Measurements from ENCODE around the gene ZFYVE27. TPM values are rescaled to one million over a fixed set of nuclear protein-coding genes. Genes with fewer than 3 reads are reported as not detected.

ZFYVE27 gene
- total and polyA plus RNA-seq, 8 donors: 20.6 to 35.5 (median 27.5) TPM

GRCh38 chr10:97762056-97762455, 25.1 kb downstream of the ZFYVE27 start:
- Histone ChIP-seq H3K9me3 (no peaks in the 10 kb centered on the region), H3K27me3 (no peaks in the 10 kb centered on the region), H3K27ac (no peak overlapping the region), H3K36me3 (peaks cover 0 to 57% of the 10 kb centered on the region in 2 donors), H3K4me3 (no peak overlapping the region), H3K4me1 (no peaks in the 10 kb centered on the region)
- TF ChIP-seq CTCF (IDR thresholded peaks at IDR 0.05): no peak
- ATAC-seq (no peak), DNase-seq (peak in 1 of 4 donors; percentile 55)
- intact Hi-C loops (cut with DNase I): no loop called here

- no peaks in the 10 kb centered on the region for H3K9me3 ChIP-seq
- peaks cover 0 to 50% of the 10 kb centered on the region in 2 donors for H3K36me3 ChIP-seq
- no peak overlapping the region for H3K27ac ChIP-seq
- no peak for TF ChIP-seq CTCF (IDR thresholded peaks at IDR 0.05)
- ATAC-seq: no peak
- H3K4me3 ChIP-seq: no peak overlapping the region
- intact Hi-C loops (cut with DNase I): no loop called here
- H3K27me3 ChIP-seq: no peaks in the 10 kb centered on the region
- DNase-seq: peak in 1 of 4 donors; percentile 56
- no peaks in the 10 kb centered on the region for H3K4me1 ChIP-seq
Observed at GRCh38 chr10:97762816-97763215, 25.9 kb downstream of the ZFYVE27 start.

DNA sequence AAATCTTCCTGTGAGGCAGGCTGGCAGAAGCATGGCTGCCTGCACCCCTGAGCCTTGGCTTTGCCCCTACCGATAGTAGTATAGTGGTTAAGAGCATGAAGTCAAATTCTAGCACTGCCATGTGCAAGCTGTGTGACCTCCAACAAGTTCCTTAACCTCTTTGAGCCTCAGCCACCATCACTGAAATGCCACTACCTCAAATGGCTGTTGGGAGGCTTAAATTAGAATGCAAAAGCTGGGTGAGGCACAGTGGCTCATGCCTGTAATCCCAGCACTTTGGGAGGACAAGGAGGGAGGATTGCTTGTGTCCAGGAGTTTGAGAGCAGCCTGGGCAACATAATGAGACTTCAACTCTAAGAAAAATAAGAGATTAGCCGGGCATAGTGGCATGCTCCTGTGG, 26.5 kb downstream of the ZFYVE27 start:
- Histone ChIP-seq H3K27me3 (no peaks in the 10 kb centered on the region), H3K36me3 (peaks cover 0 to 44% of the 10 kb centered on the region in 2 donors), H3K27ac (no peak overlapping the region), H3K4me3 (no peak overlapping the region), H3K4me1 (no peaks in the 10 kb centered on the region), H3K9me3 (no peaks in the 10 kb centered on the region)
- ATAC-seq (no peak), DNase-seq (peak in 1 of 4 donors; percentile 10)
- intact Hi-C loops (cut with DNase I): no loop called here
- TF ChIP-seq CTCF (IDR thresholded peaks at IDR 0.05): no peak

GRCh38 chr10:97763947-97764346, 27.0 kb downstream of the ZFYVE27 start:
- TF ChIP-seq CTCF (IDR thresholded peaks at IDR 0.05): no peak
- no peaks in the 10 kb centered on the region for H3K4me1 ChIP-seq
- no peak for DNase-seq
- H3K36me3 ChIP-seq: peaks cover 0 to 38% of the 10 kb centered on the region in 2 donors
- intact Hi-C loops (cut with DNase I): no loop called here
- no peak overlapping the region for H3K4me3 ChIP-seq
- no peaks in the 10 kb centered on the region for H3K9me3 ChIP-seq
- H3K27me3 ChIP-seq: no peaks in the 10 kb centered on the region
- H3K27ac ChIP-seq: no peak overlapping the region
- no peak for ATAC-seq

DNA sequence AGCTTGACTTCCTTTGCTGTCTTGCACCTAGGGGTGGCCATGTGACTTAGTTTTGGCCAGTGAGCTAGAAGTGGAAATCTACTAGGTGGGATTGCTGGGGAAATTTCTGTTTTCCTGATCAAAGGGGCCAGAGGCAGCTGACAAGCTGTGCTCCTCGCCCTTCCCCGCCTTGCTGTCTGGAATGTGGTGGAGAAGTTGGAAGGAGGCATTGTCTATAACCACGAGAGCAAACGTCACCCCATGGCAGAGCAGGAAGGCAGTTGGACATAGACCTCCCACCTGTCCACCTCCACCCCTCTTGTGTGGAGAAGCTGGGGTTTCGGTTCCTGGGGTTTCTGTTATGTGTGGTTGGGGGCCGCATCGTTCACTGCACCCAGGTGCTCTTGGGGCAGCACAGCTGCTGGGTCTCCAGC, 27.6 kb downstream of the ZFYVE27 start:
- H3K27me3 ChIP-seq: peaks cover 0 to 3% of the 10 kb centered on the region in 2 donors
- no peak overlapping the region for H3K4me3 ChIP-seq
- H3K9me3 ChIP-seq: no peaks in the 10 kb centered on the region
- intact Hi-C loops (cut with DNase I): no loop called here
- no peaks in the 10 kb centered on the region for H3K4me1 ChIP-seq
- DNase-seq (peak in 1 of 4 donors; percentile 15), ATAC-seq (no peak)
- peaks cover 0 to 32% of the 10 kb centered on the region in 2 donors for H3K36me3 ChIP-seq
- no peak for TF ChIP-seq CTCF (IDR thresholded peaks at IDR 0.05)
- H3K27ac ChIP-seq: no peak overlapping the region

Data from left lung (tissue), 10 donors.